GM19438 (cell line): ENCODE measurements around the gene UTS2R.
"Not testable (repeated sequence)": the region's sequence is repeated elsewhere in the genome, so short reads cannot be mapped to it uniquely, and the experiment has no call there.

ENCODE experiments used
- ATAC-seq: cut with Tn5 transposase; IDR thresholded peaks from one replicate; pipeline ENCODE4 v1.9.1; 2021; ENCODE audit warnings: low read depth; ENCODE audit not compliant: unreplicated experiment

UTS2R gene

DNA sequence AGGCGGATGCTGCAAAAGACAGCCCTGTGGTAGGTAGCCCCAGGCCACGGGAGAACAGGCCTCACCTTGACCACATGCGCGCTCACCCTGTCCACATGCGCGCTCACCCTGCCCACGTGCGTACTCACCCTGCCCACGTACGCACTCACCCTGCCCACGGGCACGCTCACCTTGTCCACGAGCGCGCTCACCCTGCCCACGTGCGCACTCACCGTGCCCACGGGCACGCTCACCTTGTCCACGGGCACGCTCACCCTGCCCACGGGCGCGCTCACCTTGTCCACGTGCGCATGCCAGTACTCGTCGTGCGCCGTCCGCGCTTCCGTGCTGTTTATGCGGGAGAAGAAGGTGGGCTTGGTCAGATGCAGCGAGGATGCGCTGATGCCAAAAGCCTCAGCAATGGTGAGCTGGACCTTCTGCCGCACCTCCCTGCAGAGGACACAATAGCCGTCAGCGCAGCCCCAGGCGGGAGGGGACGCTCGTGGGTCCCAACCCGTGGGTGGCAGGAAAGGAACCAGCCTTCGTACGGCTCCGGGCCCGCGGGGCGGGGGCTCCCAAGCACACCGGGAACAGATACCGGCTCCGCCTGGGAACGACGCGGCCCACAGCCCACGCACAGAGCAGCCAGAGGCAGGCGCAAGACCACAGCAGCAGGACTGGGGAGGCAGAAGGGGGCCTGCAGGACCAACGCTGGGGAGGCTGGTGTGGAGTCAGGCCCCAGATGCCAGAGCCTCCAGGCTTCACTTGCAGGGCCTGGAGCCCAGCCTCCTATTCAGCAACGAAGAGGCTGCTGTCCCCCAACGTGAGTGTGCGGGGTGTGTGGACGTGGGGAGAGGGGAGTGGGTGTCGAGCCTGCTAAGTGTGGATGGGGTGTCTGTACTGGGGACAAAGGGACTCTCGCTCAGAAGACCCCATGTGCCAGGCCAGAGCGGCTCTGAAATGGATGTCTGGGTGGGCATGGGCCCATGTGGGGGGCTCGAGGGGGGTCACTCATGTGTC lies 32.4 kb downstream of the UTS2R start:
- ATAC-seq = no peak

DNA sequence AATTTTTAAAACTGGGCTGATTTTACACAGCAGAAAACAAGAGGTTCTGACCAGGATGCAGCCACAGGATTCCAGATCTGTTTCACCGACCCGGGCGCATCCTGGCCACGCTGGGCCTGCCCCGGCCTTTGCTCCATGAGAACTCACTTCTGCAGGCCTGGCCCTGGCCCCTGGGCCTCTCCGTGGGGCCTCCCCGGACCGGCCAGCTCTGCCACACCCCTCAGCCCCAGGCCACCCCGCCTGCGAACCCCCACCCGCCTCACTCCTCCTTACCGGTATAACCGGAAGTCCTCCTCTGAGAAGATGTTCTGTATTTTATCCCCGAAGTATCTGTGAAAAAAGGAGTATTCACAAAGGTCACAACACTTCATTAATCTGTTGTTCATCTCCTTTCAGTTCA lies 33.5 kb downstream of the UTS2R start:
- no peak for ATAC-seq

DNA sequence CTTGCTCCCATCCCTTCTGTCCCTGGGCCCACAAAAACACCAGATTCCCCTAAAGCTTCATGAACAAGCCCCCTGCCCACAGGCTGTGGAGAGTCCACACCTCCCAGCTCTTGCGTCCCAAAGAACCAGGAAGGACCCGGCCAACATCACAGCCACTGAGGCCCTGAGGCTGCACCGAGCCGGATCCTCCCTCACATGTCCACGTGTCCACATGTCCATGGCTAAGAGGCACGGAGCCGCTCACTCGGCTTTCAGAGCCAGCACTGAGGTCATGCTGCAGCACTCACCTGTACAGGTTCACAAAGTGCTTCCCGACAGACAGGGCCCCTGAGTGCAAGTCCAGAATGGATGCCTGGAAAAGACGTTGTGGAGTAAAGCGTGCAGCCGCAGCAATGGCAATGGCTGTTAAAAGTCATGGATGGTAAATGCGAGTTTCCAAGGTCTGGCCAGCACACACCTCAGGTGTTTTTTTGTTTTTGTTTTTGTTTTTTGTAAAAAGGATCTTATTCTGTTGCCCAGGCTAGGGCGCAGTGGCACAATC lies 34.6 kb downstream of the UTS2R start:
- no peak for ATAC-seq

DNA sequence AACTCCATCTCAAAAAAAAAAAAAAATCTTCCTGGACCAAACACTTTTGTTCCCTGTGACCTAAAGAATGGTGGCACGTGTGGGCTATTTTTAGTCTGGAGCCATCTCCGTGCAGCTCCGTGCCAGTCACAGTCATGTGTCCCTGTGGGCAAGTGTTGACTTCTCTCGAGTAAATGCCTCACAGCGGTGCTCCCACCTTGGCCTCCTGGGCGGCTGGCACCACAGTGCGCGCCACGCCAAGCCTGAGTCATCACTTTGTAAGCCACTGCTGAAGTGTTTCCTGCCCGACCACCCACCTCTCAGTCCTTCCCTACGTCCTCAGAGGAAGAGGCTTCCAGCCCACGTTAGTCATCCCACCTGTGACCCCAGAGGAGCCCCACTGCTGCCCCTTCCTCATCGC lies 35.7 kb downstream of the UTS2R start:
- no peak for ATAC-seq

DNA sequence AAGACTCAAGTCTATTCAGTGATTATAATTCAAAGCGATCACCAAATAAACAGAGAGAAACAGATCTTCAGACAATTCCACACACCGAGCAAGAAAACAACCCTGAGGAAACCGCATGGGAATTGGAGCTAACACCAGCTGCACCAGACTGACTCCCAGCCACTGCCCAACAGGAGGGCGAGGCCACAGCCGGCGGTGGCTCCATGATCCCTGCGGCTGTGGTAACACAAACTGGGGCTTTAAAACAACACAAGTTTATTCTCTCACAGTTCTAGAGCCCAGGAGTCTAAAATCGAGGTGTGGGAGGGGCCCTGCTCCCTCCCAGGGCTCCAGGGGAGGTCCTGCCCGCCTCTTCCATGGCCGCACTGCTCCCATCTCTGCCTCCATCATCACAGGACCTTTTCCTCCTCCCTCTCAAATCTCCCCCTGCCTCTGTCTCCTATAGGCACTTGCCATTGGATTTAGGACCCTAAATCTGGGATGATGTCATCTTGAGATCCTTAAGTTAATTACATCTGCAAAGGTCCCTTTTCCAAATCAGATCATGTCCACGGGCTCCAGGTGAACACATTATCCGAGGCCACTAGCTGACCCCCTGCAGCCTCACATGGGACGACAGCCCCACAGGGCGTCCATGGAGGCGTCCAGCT lies 36.8 kb downstream of the UTS2R start:
- no peak for ATAC-seq

DNA sequence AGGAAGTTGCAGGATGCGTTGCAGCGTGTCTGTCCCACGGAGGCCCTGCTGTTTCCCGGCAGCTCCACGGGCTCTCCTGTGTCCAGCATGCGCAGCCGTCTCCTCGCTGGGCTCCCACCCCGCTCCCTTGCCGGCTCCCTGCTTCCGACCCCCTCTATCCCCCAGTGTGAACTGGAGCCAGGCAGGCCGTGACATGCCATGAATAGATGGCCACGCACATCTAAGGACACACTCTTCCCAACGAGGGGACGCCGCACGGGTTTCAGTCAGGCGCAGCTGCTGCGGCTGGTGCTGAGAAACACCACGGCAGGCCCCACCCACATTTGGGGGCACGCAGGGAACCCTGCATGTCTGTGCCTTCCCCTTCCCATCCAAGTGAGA lies 37.4 kb downstream of the UTS2R start:
- no peak for ATAC-seq

DNA sequence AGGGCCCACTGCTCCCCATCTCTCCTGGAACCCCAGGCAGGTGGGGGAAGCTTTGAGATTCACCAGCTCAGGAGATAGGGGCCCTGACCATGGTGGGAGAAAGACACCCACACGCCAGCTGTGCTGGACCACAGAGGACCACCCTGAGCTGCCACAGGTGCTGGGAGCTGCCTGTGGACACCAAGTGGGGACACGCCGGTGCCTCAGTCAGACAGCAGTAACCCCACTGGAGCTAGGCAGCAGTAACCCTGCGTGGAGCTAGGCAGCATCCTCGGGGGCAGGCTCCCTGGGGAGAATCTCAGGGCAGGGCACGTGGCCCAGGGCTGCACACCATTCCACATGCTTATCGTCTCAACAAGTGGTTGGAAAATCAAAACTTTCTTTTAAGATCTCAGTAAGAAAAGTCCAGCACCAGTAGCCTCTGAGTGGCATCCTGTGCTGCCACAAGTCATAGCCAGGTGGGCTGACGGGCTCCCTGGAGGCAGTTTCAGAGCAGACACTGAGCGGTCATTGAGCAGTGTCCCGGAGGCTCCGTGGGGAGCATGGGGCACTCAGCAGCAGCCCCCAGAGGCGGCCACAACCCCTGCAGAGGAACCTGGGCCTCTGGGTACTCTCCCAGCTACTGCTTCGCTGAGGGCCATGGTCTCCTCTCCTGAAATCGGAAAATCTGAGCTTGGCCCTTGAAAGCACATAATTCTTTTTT lies 38.6 kb downstream of the UTS2R start:
- ATAC-seq = no peak

DNA sequence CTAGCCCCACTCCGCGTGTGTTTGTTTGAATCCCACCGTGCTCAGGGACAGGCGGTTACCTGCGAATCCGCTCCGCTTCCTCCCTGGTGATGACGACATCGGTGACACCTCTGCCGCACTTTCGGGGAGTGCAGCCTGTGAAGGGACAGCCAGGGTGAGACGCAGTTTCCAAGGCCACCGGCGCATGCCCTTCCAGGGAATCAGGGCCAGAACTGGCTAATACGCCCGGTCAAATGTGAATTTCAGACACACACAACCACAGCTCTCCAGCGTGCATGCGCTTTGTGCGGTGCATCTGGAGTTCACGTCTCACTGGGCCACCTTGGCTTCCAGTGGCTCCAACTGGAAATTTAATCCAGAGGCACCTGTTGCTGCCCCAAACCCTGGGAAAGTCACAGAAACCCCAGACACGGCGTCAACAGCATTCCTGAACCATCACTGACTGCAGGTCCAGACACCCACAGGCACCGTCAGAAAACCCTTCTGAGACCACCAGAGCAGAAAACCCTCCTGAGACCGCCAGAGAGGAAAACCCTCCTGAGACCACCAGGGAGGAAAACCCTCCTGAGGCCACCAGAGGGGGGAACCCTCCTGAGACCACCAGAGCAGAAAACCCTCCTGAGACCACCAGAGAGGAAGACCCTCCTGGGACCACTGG lies 40.0 kb downstream of the UTS2R start:
- no peak for ATAC-seq

DNA sequence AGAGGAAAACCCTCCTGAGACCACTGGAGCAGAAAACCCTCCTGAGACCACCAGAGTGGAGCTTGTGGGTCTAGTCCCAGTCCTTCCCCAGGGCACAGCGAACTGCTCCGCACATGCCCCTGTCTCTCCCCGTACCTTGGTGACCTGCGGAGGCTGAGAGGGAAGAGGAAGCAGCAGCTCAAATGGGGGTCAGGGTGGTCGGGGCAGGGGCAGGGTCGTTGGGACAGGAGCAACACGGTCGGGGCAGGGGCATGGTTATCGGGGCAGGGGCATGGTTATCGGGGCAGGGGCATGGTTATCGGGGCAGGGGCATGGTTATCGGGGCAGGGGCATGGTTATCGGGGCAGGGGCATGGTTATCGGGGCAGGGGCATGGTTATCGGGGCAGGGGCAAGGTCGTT lies 40.5 kb downstream of the UTS2R start:
- ATAC-seq = not testable (repeated sequence)

DNA sequence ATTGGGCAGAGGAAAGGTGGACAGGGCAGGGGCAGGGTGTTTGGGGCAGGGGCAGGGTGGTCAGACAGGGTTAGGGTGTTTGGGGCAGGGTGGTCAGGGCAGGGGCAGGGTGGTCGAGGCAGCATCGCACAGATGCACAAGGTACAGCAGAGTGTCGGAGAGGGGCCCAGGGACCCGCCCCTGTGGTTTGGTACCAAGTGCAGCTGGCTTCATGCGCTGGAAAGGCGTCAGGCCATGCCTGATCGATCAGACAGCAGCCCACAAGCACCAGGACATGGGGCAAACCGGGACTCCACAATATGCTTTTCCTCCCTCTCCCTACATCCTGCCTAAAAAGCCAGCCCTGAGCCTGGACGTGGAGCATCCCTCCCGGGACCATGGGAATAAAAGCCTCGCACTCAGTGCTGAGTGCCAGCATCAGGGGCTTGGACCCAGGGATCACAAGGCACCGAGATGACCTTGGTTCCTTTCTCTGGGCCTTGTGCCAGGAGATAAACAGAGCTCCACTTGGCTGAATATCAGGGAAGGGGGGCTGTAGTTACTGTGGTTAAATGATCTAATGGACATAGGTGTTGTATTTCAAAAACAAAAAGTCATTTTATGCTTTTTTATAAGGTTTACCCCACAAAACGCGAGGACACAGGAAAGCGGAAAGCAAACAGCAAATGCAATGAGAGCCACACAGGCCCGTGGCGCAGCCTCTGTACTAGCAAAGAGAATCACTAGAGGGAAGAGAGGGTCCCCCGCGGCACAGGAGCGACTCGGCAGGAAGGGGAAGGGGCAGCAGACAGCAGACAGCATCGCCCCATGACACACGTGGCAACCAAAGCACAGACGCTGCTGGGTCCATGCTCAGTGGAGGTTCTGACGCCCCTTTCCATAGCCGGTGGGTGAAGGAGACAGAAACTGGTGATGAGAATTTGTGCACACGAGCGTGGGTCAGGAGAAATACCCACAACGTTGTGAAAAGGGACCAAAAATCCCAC lies 41.3 kb downstream of the UTS2R start:
- ATAC-seq = no peak

DNA sequence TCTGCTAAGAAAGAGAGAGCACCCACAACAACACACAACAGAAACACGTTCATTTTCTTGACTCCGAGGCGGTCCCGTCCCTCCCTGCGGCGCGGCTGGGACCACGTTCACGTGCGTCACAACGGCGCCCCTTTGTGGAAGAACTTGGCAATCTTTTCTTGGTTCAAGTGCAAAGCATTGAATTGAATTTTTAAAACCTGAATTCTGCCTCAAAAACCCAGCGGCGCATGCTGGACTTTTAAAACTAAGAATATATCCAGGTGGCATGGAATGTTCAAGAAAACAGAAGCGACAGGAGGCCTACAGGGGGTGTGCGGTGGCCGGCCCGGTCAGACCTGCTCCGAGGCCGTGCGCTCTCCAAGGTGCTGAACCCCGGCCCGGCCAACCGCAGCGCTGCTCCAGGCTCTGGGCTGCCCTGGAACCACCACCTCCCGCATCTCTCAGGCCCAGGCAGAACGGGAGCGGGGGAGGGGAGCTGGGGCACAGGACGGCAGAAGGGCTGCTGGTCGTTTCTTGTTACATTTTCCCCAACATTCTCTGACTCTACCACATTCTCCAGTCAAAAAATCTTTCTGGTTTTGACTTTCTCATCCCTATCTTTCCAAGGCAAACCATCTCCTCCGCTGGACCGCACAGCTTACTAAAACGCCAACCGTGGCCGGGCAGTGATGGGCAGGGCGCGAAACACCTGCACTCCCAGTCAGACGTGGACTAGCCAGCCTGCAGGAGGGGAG lies 43.1 kb downstream of the UTS2R start:
- ATAC-seq = no peak

DNA sequence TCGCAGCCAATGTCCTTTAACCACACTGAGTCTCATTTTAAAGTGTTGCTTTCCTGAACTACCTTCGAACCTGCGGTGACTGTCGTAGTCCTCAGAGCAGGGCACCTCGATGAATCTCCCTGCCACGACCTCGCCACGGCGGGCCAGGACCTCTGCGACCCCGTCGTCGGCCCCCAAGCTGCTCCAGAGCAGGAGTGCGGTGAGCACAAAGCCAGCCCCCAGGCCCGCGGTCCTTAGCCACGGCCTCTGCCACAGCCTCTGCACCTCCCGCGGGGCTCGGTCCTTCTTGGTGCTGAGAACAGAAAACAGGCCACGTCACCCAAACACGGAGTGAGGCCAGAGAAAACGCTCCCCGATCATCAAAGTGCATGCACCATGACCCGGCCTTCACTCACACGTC lies 43.8 kb downstream of the UTS2R start:
- ATAC-seq = no peak

DNA sequence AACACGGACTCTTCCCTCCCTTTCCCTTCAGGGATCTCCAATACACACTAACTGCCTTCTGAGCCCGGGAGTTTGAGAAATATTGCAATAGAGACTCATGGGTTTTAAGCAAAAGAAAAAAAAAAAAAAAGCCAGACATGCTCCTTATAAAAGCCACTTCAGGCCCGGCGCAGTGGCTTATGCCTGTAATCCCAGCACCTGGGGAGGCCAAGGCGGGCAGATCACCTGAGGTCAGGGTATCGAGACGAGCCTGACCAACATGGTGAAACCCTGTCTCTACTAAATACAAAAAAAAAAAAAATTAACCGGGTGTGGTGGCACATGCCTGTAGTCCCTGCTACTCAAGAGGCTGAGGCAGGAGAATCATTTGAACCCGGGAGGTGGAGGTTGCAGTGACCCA lies 44.2 kb downstream of the UTS2R start:
- no peak for ATAC-seq

DNA sequence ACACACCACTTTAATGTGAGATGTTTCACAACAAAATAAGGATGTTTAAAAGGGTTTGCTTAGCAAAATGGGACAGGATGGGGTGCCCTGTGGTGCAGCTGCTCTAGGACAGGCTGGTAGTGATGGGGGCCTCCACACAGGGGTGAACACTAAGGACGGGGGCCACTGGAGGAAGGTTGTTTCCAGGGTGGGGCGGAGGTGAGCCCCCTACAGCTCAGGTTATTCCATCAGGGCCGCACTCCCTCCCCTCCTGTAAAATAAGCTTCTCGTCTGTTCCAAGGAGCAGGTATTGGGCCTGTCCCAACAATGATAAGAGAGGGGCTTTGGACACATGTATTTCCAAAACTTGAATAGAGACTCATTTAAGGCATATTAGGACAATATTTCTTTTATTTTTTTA lies 44.7 kb downstream of the UTS2R start:
- ATAC-seq = no peak

DNA sequence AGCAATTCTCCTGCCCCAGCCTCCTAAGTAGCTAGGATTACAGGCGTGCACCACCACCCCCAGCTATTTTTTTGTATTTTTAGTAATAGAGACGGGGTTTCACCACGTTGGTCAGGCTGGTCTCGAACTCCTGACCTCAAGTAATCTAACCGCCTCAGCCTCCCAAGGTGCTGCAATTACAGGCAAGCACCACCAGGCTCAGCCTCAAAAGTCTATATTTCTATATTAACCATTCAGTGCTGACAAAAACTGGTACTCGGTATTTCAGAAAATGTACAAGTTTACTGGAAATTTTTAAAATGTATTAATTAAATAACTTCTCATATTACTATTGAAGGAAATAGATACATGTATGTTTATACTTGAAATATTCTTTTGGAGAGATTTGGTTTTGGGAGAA lies 45.2 kb downstream of the UTS2R start:
- no peak for ATAC-seq

DNA sequence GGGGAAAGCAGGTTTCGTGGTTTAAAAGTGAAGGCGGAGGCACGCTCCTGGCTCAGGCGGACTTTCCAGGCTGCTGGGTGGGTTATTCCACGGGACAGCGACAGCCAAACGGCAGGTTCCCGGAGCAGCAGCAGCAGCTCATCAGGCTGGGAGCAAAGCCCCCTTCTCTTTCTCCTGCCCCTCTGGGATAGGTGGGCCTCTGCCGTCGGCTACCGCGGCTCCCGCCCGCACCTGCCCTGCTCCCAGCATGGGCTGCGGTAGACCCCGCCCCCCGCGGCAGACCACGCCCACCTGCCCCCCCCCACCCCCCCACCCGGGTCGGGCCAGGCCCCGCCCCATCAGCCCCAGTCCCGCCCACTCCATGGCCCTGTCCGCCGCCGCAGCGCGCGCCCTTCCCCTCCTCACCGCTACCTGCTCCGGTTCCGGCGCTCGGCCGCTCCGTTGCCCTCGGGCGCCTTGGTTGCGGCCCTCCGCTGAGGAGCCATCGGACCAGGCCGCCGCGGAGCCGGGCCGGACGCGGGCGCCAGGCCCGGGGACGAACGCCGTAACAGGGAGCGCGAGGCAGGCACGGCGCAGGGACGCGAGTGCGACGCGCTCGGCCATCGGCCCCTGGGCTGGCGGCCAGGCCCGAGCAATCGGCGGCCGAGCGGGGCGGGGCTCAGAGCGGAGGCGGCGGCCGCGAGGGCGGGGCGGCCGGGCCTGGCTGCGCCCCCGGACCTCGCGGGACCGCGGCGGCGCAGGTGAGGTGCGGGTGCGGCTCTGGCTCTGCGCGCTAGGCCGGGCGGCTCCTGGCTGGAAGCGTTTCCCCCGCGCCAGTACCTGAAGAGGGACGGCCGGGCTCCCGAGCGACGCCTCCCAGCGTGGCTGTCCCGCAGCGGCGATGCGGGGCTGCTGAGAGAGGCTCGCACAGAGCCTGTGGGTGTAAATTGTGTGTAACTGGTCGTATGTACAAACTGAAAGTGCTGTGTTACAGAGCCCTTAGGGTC lies 46.7 kb downstream of the UTS2R start, which contains the start of the genes HEXD and OGFOD3:
Gene HEXD, plus strand, starts transcription at position 347 of the 986 bp plus-strand sequence. CDS start 1,453 bp downstream, outside the sequence.
Gene OGFOD3, minus strand, starts transcription at position 586 of the 986 bp plus-strand sequence. Its CDS starts 101 bp downstream, at position 485.
- ATAC-seq = peak; percentile 87

DNA sequence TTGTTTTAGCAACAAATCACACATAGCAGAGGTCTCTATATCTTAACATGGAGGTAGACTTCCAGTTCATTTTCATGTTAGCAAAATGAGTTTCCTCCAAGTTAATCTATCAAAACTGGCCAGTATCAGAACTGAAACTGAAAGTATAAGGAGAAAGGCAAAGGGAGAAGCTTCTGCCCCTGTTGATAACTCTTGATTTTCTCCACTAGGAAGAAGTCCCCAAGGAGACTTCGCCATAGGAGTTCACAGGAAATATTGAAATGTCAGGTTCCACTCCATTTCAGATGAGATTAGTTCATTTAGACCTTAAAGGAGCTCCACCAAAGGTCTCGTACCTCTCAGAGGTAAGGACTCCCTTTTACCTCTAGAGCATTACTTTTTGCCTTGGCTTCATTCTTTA lies 48.0 kb downstream of the UTS2R start:
- no peak for ATAC-seq
